Type B pancreatic cell (in vitro differentiated cells): ENCODE data around the gene CHPT1. TPM values are rescaled to one million over a fixed set of nuclear protein-coding genes. Genes with fewer than 3 reads are reported as not detected.

Experiments used
- DNase-seq: peaks from one replicate; pipeline ENCODE4 v3.0.0; 2021; ENCODE audit warnings: mixed read lengths; ENCODE audit not compliant: unreplicated experiment; ENCODE audit errors: extremely low spot score
- H3K27ac Mint-ChIP-seq: 2 replicates; pipeline ENCODE4 v1.8.0; 2021; ENCODE audit warnings: mild to moderate bottlenecking, mixed read lengths
- H3K27me3 Mint-ChIP-seq: 2 replicates; pipeline ENCODE4 v1.8.0; 2021; ENCODE audit warnings: mixed read lengths
- H3K36me3 Mint-ChIP-seq: 2 replicates; pipeline ENCODE4 v1.8.0; 2021; ENCODE audit warnings: mixed read lengths
- H3K4me1 Mint-ChIP-seq: one replicate; pipeline ENCODE4 v1.8.0; 2021; ENCODE audit warnings: mixed read lengths; ENCODE audit not compliant: unreplicated experiment
- H3K4me3 Mint-ChIP-seq: 2 replicates; pipeline ENCODE4 v1.8.0; 2021; ENCODE audit warnings: mild to moderate bottlenecking, mixed read lengths
- H3K9me3 Mint-ChIP-seq: 2 replicates; pipeline ENCODE4 v1.8.0; 2021; ENCODE audit warnings: mixed read lengths
- CTCF ChIP-seq: fragments of 200-600 bp; sonication (generic); conservative IDR thresholded peaks from 2 replicates; pipeline ENCODE4 v1.5.0; 2021; ENCODE audit warnings: antibody characterized with exemption, mild to moderate bottlenecking
- total RNA-seq: library from RNA; stranded (reverse); gene quantifications from 2 replicates; pipeline ENCODE4 v1.2.1, GENCODE V29; 2021; ENCODE audit warnings: low replicate concordance

Gene CHPT1
- total RNA-seq, 1 donor from 2014 or later: 35.2 TPM

DNA sequence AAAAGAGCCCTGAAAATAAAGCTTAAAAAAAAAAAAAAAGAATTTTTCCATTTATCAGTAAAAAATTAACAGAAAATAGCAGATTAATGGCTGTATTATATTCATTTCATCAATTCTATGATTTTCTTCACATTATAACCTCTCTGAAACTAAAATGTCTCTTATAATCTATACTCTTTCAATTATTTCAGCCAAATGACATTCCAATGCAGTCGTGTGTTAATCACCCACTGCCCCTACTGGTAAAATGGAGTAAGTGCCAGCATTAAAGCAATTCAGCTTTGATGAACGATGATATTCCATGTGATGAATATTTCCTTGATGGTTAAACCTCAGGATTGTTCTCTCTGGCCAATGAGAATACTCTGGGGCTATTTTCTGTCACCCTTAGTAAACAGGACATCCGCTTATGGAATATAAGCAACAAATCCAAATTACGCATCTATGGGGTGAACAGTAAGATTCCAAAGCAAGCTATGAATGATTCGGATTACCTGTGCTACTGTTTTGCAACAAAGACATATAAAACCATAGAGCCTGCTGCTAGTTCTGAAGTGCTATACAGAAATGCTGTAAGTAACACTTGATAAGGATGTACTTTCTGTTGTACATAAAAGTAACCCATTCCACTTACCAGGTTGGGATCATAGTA is 62.1 kb downstream of the CHPT1 start:
- DNase-seq: no peak

GRCh38 chr12:101761350-101761749 is 63.9 kb downstream of the CHPT1 start:
- H3K36me3 Mint-ChIP-seq: peaks cover 20% of the 10 kb centered on the region
- no peak for TF ChIP-seq CTCF
- H3K4me1 Mint-ChIP-seq: peaks cover 4% of the 10 kb centered on the region
- DNase-seq: no peak
- H3K27ac Mint-ChIP-seq: no peak overlapping the region
- no peaks in the 10 kb centered on the region for H3K9me3 Mint-ChIP-seq
- no peaks in the 10 kb centered on the region for H3K27me3 Mint-ChIP-seq
- H3K4me3 Mint-ChIP-seq: no peak overlapping the region

More for the DNA sequence above, 62.1 kb downstream of the CHPT1 start:
- Mint-ChIP-seq H3K27ac (no peak overlapping the region), H3K27me3 (no peaks in the 10 kb centered on the region), H3K9me3 (no peaks in the 10 kb centered on the region), H3K4me1 (peaks cover 12% of the 10 kb centered on the region), H3K4me3 (no peak overlapping the region), H3K36me3 (peaks cover 20% of the 10 kb centered on the region)
- peak; percentile 83 for TF ChIP-seq CTCF

DNA sequence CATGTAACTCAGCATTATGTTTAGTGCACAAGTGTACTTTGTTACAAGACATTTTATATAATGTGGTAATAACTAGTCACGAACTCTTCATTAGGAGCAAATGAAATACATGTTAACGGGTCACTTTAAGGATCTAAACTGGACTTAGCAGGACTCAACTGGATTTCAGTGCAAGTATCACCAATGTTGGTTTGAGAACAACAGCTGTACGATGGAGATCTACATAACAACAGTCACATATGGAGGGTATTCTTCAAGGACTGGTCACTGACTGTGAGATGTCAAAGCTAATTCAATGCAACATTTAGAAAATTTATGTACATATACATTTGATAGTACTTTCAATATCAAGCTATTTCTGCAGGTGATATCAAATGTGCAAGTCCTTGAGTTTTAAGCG is 64.3 kb downstream of the CHPT1 start:
- no peak for DNase-seq
- H3K4me1 Mint-ChIP-seq: peaks cover 4% of the 10 kb centered on the region
- no peak overlapping the region for H3K27ac Mint-ChIP-seq
- no peaks in the 10 kb centered on the region for H3K9me3 Mint-ChIP-seq
- no peak overlapping the region for H3K4me3 Mint-ChIP-seq
- no peak for TF ChIP-seq CTCF
- H3K27me3 Mint-ChIP-seq: no peaks in the 10 kb centered on the region
- peaks cover 20% of the 10 kb centered on the region for H3K36me3 Mint-ChIP-seq

DNA sequence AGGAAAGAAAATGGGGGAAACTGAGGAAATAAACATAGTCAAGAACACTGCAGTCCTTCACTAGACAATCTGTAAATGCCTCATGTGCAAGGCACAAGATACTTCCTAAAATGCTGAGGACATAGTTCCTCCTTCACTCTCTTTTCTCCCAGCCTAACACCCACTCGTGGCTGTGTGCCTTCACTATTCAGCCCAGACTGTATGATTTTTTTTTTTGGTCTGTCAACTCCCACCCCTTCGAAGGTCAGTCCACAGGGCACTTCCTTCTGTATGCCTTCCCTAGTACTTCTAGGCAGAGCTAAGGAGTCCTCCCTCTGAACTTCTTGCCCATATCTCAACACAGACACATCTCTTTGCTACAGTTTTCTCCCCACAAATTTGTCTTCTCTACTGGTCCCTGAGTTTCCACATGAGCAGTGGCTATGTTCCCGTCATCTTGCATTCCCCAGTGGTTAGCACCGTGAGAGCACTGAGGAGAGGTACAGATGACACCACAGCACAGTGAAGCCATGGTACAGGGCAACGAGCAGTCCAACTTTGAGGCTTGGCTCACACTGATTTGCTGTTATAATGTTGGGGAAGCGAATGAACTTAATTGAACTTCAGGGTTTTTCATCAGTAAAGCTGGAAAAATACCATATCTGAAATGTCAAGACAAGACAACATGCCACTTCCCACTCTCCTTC is 65.9 kb downstream of the CHPT1 start:
- peaks cover 19% of the 10 kb centered on the region for H3K36me3 Mint-ChIP-seq
- no peak for TF ChIP-seq CTCF
- peak overlapping the region; percentile 96 for H3K27ac Mint-ChIP-seq
- no peak for DNase-seq
- peak overlapping the region; percentile 15 for H3K4me3 Mint-ChIP-seq
- H3K9me3 Mint-ChIP-seq: no peaks in the 10 kb centered on the region
- no peaks in the 10 kb centered on the region for H3K27me3 Mint-ChIP-seq
- H3K4me1 Mint-ChIP-seq: peaks cover 4% of the 10 kb centered on the region

- H3K9me3 Mint-ChIP-seq: no peaks in the 10 kb centered on the region
- H3K27ac Mint-ChIP-seq: peak overlapping the region; percentile 96
- no peaks in the 10 kb centered on the region for H3K27me3 Mint-ChIP-seq
- H3K4me3 Mint-ChIP-seq: peak overlapping the region; percentile 86
- H3K4me1 Mint-ChIP-seq: peaks cover 4% of the 10 kb centered on the region
- peaks cover 17% of the 10 kb centered on the region for H3K36me3 Mint-ChIP-seq
- no peak for TF ChIP-seq CTCF
- no peak for DNase-seq
Observed at GRCh38 chr12:101764051-101764792, 66.8 kb downstream of the CHPT1 start.
